ENCODE results near the gene KAT14. TPM values are rescaled to one million over a fixed set of nuclear protein-coding genes. Genes with fewer than 3 reads are reported as not detected.
A peak's percentile ranks its signal among the peaks of the same experiment; 100 is the strongest.

The KAT14 gene
- total RNA-seq, 1 donor = 16.0 TPM

GRCh38 chr20:18138266-18138582 is 561 bp downstream of the KAT14 start:
- TF ChIP-seq CTCF (IDR thresholded peaks at IDR 0.05; ENCODE audit: insufficient read depth, low read depth, low read length) = no peak
- DNase-seq (ENCODE audit: low read depth) = no peak
- peak overlapping the region; percentile 74 for H3K4me3 ChIP-seq (ENCODE audit: low read depth, low read length)

- no peak for TF ChIP-seq CTCF (IDR thresholded peaks at IDR 0.05; ENCODE audit: insufficient read depth, low read depth, low read length)
- no peak for DNase-seq (ENCODE audit: low read depth)
- H3K4me3 ChIP-seq (ENCODE audit: low read depth, low read length) = peak overlapping the region; percentile 74
Observed at GRCh38 chr20:18138639-18139583, 1.2 kb downstream of the KAT14 start.

- DNase-seq (ENCODE audit: low read depth) = no peak
- H3K4me3 ChIP-seq (ENCODE audit: low read depth, low read length) = no peak overlapping the region
- no peak for TF ChIP-seq CTCF (IDR thresholded peaks at IDR 0.05; ENCODE audit: insufficient read depth, low read depth, low read length)
Observed at GRCh38 chr20:18139832-18140231, 2.2 kb downstream of the KAT14 start.

GRCh38 chr20:18144541-18145099 is 7.0 kb downstream of the KAT14 start:
- H3K4me3 ChIP-seq (ENCODE audit: low read depth, low read length) = no peak overlapping the region
- no peak for DNase-seq (ENCODE audit: low read depth)
- TF ChIP-seq CTCF (IDR thresholded peaks at IDR 0.05; ENCODE audit: insufficient read depth, low read depth, low read length) = no peak

- H3K4me3 ChIP-seq (ENCODE audit: low read depth, low read length) = no peak overlapping the region
- no peak for DNase-seq (ENCODE audit: low read depth)
- TF ChIP-seq CTCF (IDR thresholded peaks at IDR 0.05; ENCODE audit: insufficient read depth, low read depth, low read length) = no peak
Observed at GRCh38 chr20:18154342-18154741, 16.7 kb downstream of the KAT14 start.

GRCh38 chr20:18156045-18156444 is 18.4 kb downstream of the KAT14 start:
- no peak for DNase-seq (ENCODE audit: low read depth)
- H3K4me3 ChIP-seq (ENCODE audit: low read depth, low read length) = no peak overlapping the region
- TF ChIP-seq CTCF (IDR thresholded peaks at IDR 0.05; ENCODE audit: insufficient read depth, low read depth, low read length) = no peak
